NT2/D1 (cell line): ENCODE data around the gene MSI1.

ENCODE experiments used
- SUZ12 ChIP-seq: IDR thresholded peaks from 2 replicates; pipeline ENCODE4 v1.6.1; 2011; ENCODE audit not compliant: insufficient read length, insufficient read depth; ENCODE audit errors: extremely low read depth
- YY1 ChIP-seq: IDR thresholded peaks from 2 replicates; pipeline ENCODE4 v1.6.1; 2011; ENCODE audit not compliant: insufficient read length, insufficient read depth
- ZNF274 ChIP-seq: IDR thresholded peaks from 2 replicates; pipeline ENCODE4 v1.6.1; 2011; ENCODE audit warnings: mild to moderate bottlenecking, low read depth, low read length

GRCh38 chr12:120332523-120332922 is 36.4 kb downstream of the MSI1 start:
- TF ChIP-seq YY1 (no peak), SUZ12 (no peak), ZNF274 (no peak)
